ENCODE measurements around the gene IRF3.

Gene IRF3

GRCh38 chr19:49681830-49682229 is 16.2 kb upstream of the IRF3 start:
- Mint-ChIP-seq H3K9me3 (no peaks in the 10 kb centered on the region), H3K4me3 (no peak overlapping the region), H3K4me1 (peaks cover 27% of the 10 kb centered on the region), H3K27me3 (no peaks in the 10 kb centered on the region), H3K36me3 (peaks cover 31% of the 10 kb centered on the region), H3K27ac (no peak overlapping the region)
- DNase-seq, result no peak
- CTCF ChIA-PET, result interaction anchor here (0.6 to 7.4 kb wide), 3 partner anchors 10 to 250 kb away, joined by 4 to 78 read pairs (median 6); no protein-coding TSS in a partner anchor

GRCh38 chr19:49680421-49681351 is 15.0 kb upstream of the IRF3 start:
- Mint-ChIP-seq H3K27me3 (no peaks in the 10 kb centered on the region), H3K9me3 (no peaks in the 10 kb centered on the region), H3K4me3 (peak overlapping the region; percentile 21), H3K4me1 (peaks cover 36% of the 10 kb centered on the region), H3K36me3 (peaks cover 30% of the 10 kb centered on the region), H3K27ac (peak overlapping the region; percentile 19)
- peak; percentile 95 for DNase-seq
- CTCF ChIA-PET, result interaction anchor here (0.5 to 7.4 kb wide), 12 partner anchors 9 to 212 kb away, joined by 3 to 78 read pairs (median 3); partner anchors contain the start of genes PRRG2 and RRAS

- CTCF ChIA-PET, result interaction anchor here (1.8 to 7.4 kb wide), 3 partner anchors 110 to 175 kb away, joined by 6 to 78 read pairs (median 42); no protein-coding TSS in a partner anchor
- peaks cover 22% of the 10 kb centered on the region for H3K36me3 Mint-ChIP-seq
Measured at GRCh38 chr19:49679771-49680413, 14.2 kb upstream of the IRF3 start.

GRCh38 chr19:49678985-49679770 is 13.5 kb upstream of the IRF3 start:
- H3K27ac Mint-ChIP-seq, result peak overlapping the region; percentile 19
- CTCF ChIA-PET, result interaction anchor here (0.9 to 7.4 kb wide), 7 partner anchors 7 to 202 kb away, joined by 3 to 78 read pairs (median 3); no protein-coding TSS in a partner anchor
- H3K9me3 Mint-ChIP-seq, result no peaks in the 10 kb centered on the region
- no peaks in the 10 kb centered on the region for H3K27me3 Mint-ChIP-seq
- H3K4me3 Mint-ChIP-seq, result no peak overlapping the region
- no peak for DNase-seq
- peaks cover 36% of the 10 kb centered on the region for H3K4me1 Mint-ChIP-seq
- peaks cover 18% of the 10 kb centered on the region for H3K36me3 Mint-ChIP-seq

More at GRCh38 chr19:49679771-49680413, 14.2 kb upstream of the IRF3 start:
- Mint-ChIP-seq H3K4me1 (peaks cover 36% of the 10 kb centered on the region), H3K4me3 (peak overlapping the region; percentile 21), H3K27me3 (no peaks in the 10 kb centered on the region), H3K9me3 (no peaks in the 10 kb centered on the region), H3K27ac (no peak overlapping the region)
- DNase-seq, result no peak

GRCh38 chr19:49677901-49678674 is 12.4 kb upstream of the IRF3 start:
- H3K27me3 Mint-ChIP-seq, result no peaks in the 10 kb centered on the region
- CTCF ChIA-PET, result interaction anchor here (0.5 to 7.4 kb wide), 12 partner anchors 8 to 201 kb away, joined by 3 to 78 read pairs (median 3); partner anchors contain the start of genes NOSIP, PRRG2, RCN3 and RRAS
- no peaks in the 10 kb centered on the region for H3K9me3 Mint-ChIP-seq
- DNase-seq, result peak; percentile 88
- H3K4me1 Mint-ChIP-seq, result peaks cover 36% of the 10 kb centered on the region
- H3K4me3 Mint-ChIP-seq, result peak overlapping the region; percentile 83
- peaks cover 12% of the 10 kb centered on the region for H3K36me3 Mint-ChIP-seq
- H3K27ac Mint-ChIP-seq, result peak overlapping the region; percentile 90

- Mint-ChIP-seq H3K9me3 (no peaks in the 10 kb centered on the region), H3K4me1 (peaks cover 37% of the 10 kb centered on the region), H3K36me3 (peaks cover 11% of the 10 kb centered on the region), H3K27ac (peak within 1 kb of the TSS; percentile 97), H3K27me3 (no peaks in the 10 kb centered on the region), H3K4me3 (peak within 1 kb of the TSS; percentile 90)
- peak; percentile 69 for DNase-seq
- CTCF ChIA-PET, result interaction anchor here (0.5 to 7.4 kb wide), 10 partner anchors 9 to 200 kb away, joined by 3 to 78 read pairs (median 3); partner anchors contain the start of genes NOSIP, PRRG2, RCN3 and RRAS
Measured at GRCh38 chr19:49677231-49677900, 11.7 kb upstream of the IRF3 start, which contains the start of gene PRMT1. Gene PRMT1, plus strand, starts transcription at chr19:49677271. Its CDS starts 10 bp downstream, at chr19:49677281.

GRCh38 chr19:49676784-49677230 is 11.2 kb upstream of the IRF3 start:
- CTCF ChIA-PET, result interaction anchor here (0.9 to 7.4 kb wide), 8 partner anchors 9 to 171 kb away, joined by 3 to 78 read pairs (median 4); partner anchors contain the start of genes RRAS and SCAF1
- Mint-ChIP-seq H3K4me3 (peak overlapping the region; percentile 90), H3K9me3 (no peaks in the 10 kb centered on the region), H3K36me3 (peaks cover 11% of the 10 kb centered on the region), H3K4me1 (peaks cover 42% of the 10 kb centered on the region), H3K27ac (peak overlapping the region; percentile 97), H3K27me3 (no peaks in the 10 kb centered on the region)
- DNase-seq, result peak; percentile 99

- no peak for DNase-seq
- Mint-ChIP-seq H3K36me3 (peaks cover 12% of the 10 kb centered on the region), H3K4me1 (peaks cover 44% of the 10 kb centered on the region), H3K27me3 (no peaks in the 10 kb centered on the region), H3K4me3 (peak overlapping the region; percentile 90), H3K9me3 (no peaks in the 10 kb centered on the region), H3K27ac (peak overlapping the region; percentile 97)
- CTCF ChIA-PET, result interaction anchor here (0.9 to 7.4 kb wide), 7 partner anchors 8 to 450 kb away, joined by 3 to 78 read pairs (median 5); partner anchors contain the start of genes RRAS and SCAF1
Measured at GRCh38 chr19:49676136-49676783, 10.6 kb upstream of the IRF3 start.

- DNase-seq, result peak; percentile 82
Measured at GRCh38 chr19:49672131-49672919, 6.7 kb upstream of the IRF3 start.

GRCh38 chr19:49669516-49669915 is 3.9 kb upstream of the IRF3 start:
- H3K4me1 Mint-ChIP-seq, result peaks cover 32% of the 10 kb centered on the region
- DNase-seq, result no peak
- CTCF ChIA-PET, result interaction anchor here (4.8 kb wide), 1 partner anchor 162 kb away, joined by 26 read pairs; no protein-coding TSS in a partner anchor
- H3K27me3 Mint-ChIP-seq, result no peaks in the 10 kb centered on the region
- no peak overlapping the region for H3K4me3 Mint-ChIP-seq
- H3K27ac Mint-ChIP-seq, result no peak overlapping the region
- H3K36me3 Mint-ChIP-seq, result peaks cover 34% of the 10 kb centered on the region
- no peaks in the 10 kb centered on the region for H3K9me3 Mint-ChIP-seq

More at GRCh38 chr19:49672131-49672919, 6.7 kb upstream of the IRF3 start:
- no peak overlapping the region for H3K4me3 Mint-ChIP-seq
- CTCF ChIA-PET, result interaction anchor here (0.7 to 4.8 kb wide), 14 partner anchors 8 to 170 kb away, joined by 3 to 26 read pairs (median 4); partner anchors contain the start of genes NOSIP, PRRG2 and RRAS
- H3K27me3 Mint-ChIP-seq, result no peaks in the 10 kb centered on the region
- H3K36me3 Mint-ChIP-seq, result peaks cover 22% of the 10 kb centered on the region
- no peak overlapping the region for H3K27ac Mint-ChIP-seq
- H3K9me3 Mint-ChIP-seq, result no peaks in the 10 kb centered on the region
- H3K4me1 Mint-ChIP-seq, result peaks cover 26% of the 10 kb centered on the region

- CTCF ChIA-PET, result interaction anchor here (0.7 kb wide), 1 partner anchor 9 kb away, joined by 3 read pairs; no protein-coding TSS in a partner anchor
- Mint-ChIP-seq H3K9me3 (no peaks in the 10 kb centered on the region), H3K27me3 (no peaks in the 10 kb centered on the region), H3K4me3 (peak overlapping the region; percentile 99), H3K27ac (peak overlapping the region; percentile 51), H3K36me3 (peaks cover 49% of the 10 kb centered on the region), H3K4me1 (peaks cover 51% of the 10 kb centered on the region)
- no peak for DNase-seq
Measured at GRCh38 chr19:49667473-49667872, 1.8 kb upstream of the IRF3 start.
